Adrenal gland (tissue), 19 donors: ENCODE measurements around the gene APOL5. TPM values are rescaled to one million over a fixed set of nuclear protein-coding genes. Genes with fewer than 3 reads are reported as not detected.
"Not testable (repeated sequence)": the region's sequence is repeated elsewhere in the genome, so short reads cannot be mapped to it uniquely, and the experiment has no call there.

Experiments
- DNase-seq, 7 donors: peaks; one replicate each; pipeline ENCODE4 v3.0.0-alpha.2; 2019 to 2020
- H3K27ac ChIP-seq, 5 donors: fragments of 200-600 bp; sonication (generic) in 4 of 5; 1 replicate in 3 of 5; 2 replicates in 2 of 5; pipeline versions ENCODE4 v1.5.1 to v1.8.0; 2016 to 2020; ENCODE audit warnings: mild to moderate bottlenecking in 1 of 5
- H3K27me3 ChIP-seq: fragments of 200-600 bp; 2 replicates; pipeline ENCODE4 v1.8.0; 2021
- H3K36me3 ChIP-seq, 2 donors: fragments of 200-600 bp; replicated peaks in 1 of 2; 1 replicate in 1 of 2; 2 replicates in 1 of 2; pipeline versions ENCODE4 v1.5.1 to v1.8.0; 2018 to 2022
- H3K4me1 ChIP-seq, 2 donors: fragments of 200-600 bp; replicated peaks in 1 of 2; 1 replicate in 1 of 2; 2 replicates in 1 of 2; pipeline versions ENCODE4 v1.5.1 to v1.8.0; 2018 to 2021
- H3K4me3 ChIP-seq, 4 donors: fragments of 200-600 bp; sonication (generic) in 3 of 4; one replicate each; pipeline ENCODE4 v1.5.1; 2016 to 2018
- H3K9me3 ChIP-seq, 3 donors: fragments of 200-600 bp; sonication (generic) in 1 of 3; replicated peaks in 1 of 3; 1 replicate in 2 of 3; 2 replicates in 1 of 3; pipeline versions ENCODE4 v1.5.1 to v1.8.0; 2016 to 2021
- CTCF ChIP-seq, 6 experiments: fragments of 450-650 bp in 4 of 6; fragments of 200-600 bp in 2 of 6; sonication (generic) in 1 of 6; IDR thresholded peaks; 1 replicate in 5 of 6; 2 replicates in 1 of 6; pipeline versions ENCODE4 v1.5.1 to v1.8.0; 2016 to 2021; ENCODE audit warnings: antibody characterized with exemption in 6 of 6, mild to moderate bottlenecking in 2 of 6, moderate library complexity in 1 of 6
- POLR2A ChIP-seq, 2 donors: fragments of 450-650 bp; IDR thresholded peaks; one replicate each; pipeline ENCODE4 v1.6.1; 2017; ENCODE audit warnings: antibody characterized with exemption in 2 of 2, mild to moderate bottlenecking in 2 of 2, moderate library complexity in 1 of 2
- WGBS, 4 donors: extraction: QIAGEN DNeasy Blood & Tissue Kit in 2 of 4; methylation state at CpG; one replicate each; pipeline versions ENCODE4 v1.1.5 to v1.1.7; 2013 to 2017; 5-methylcytosine and 5-hydroxymethylcytosine counted together
- intact Hi-C, 2 donors: fragments of 100-400 bp; cut with DNase I; formaldehyde crosslinking; loops; one replicate each; pipeline versions ENCODE4 v1.14.1 to v1.15.0; 2022 to 2023
- long read RNA-seq, 10 donors: library from polyadenylated mRNA in 3 of 10; unstranded in 2 of 10; stranded (forward) in 1 of 10; transcript quantifications; one replicate each; pipeline ENCODE4 v2.0.0 and lab custom pipeline, GENCODE V29; 2021 to 2026
- polyA plus RNA-seq, 3 donors: library from polyadenylated mRNA; stranded (reverse); fragments of 200-250 nt in 2 of 3; fragments of 350-450 nt in 1 of 3; fragmentation: Illumina TruSeq in 1 of 3; extraction: RNeasy Lipid Tissue Mini Kit (QIAGEN cat#74804) in 1 of 3; gene quantifications; one replicate each; pipeline ENCODE4 v1.2.3, GENCODE V29; 2013 to 2014
- total RNA-seq, 9 donors: library from RNA; depleted of rRNA in 4 of 9; stranded (reverse); fragments of >200 nt in 4 of 9; fragments of 120-200 nt in 1 of 9; fragmentation: NEBNext Ultra II Directional in 1 of 9; extraction: Animal tissue kit (Norgen Biotek cat#: 25700) in 1 of 9; gene quantifications; one replicate each; pipeline versions ENCODE4 v1.1.0 to v1.2.4, GENCODE V29; 2013 to 2023
- donor health status: healthy with polysubstance abuse.
- donor health status: Bipolar disorder and iron deficiency.
- donor health status: DM: yes; HTN: yes; CAD: no.
- donor health status: DM: no; HTN: no; CAD: no.
- donor health status: DM: no; HTN: no; CAD: no.
- donor health status: DM: yes; HTN: yes; CAD: no.

Gene APOL5
- total RNA-seq (under 1 TPM in 1 of 9 donors, not detected in 8; 0.11 TPM), polyA plus RNA-seq (not detected)
- long read RNA-seq, donor 1: 0 reads
- long read RNA-seq, donor 2: 0 reads
- long read RNA-seq, donor 3: 0 reads
- long read RNA-seq, donor 4: 0 reads
- long read RNA-seq, donor 5: 0 reads
- long read RNA-seq, donor 6: 0 reads
- long read RNA-seq, donor 7: 0 reads
- long read RNA-seq, donor 8: 0 reads
- long read RNA-seq, donor 9: 0 reads
- long read RNA-seq, donor 10: 0 reads

- no peaks in the 10 kb centered on the region for H3K9me3 ChIP-seq
- 68 to 87% (median 77%) methylated on average over 3 of the region's 3 CpGs for WGBS, 4 donors
- no peaks in the 10 kb centered on the region for H3K27me3 ChIP-seq
- DNase-seq: no peak
- H3K36me3 ChIP-seq: no peaks in the 10 kb centered on the region
- intact Hi-C loops: no loop called here
- no peak for TF ChIP-seq POLR2A (IDR thresholded peaks at IDR 0.05)
- TF ChIP-seq CTCF (IDR thresholded peaks at IDR 0.05): no peak
- no peak within 1 kb of the TSS for H3K4me3 ChIP-seq
- no peak within 1 kb of the TSS for H3K27ac ChIP-seq
- no peaks in the 10 kb centered on the region for H3K4me1 ChIP-seq
Measured at GRCh38 chr22:35717572-35717971, at the start of gene APOL5. Gene APOL5 (plus strand): TSS chr22:35717872. CDS start chr22:35717872, 0 bp downstream.

- DNase-seq: no peak
- Histone ChIP-seq H3K9me3 (no peaks in the 10 kb centered on the region), H3K4me1 (peaks cover 0 to 5% of the 10 kb centered on the region in 2 donors), H3K4me3 (no peak overlapping the region), H3K27me3 (no peaks in the 10 kb centered on the region), H3K27ac (no peak overlapping the region), H3K36me3 (no peaks in the 10 kb centered on the region)
- intact Hi-C loops: no loop called here
- TF ChIP-seq POLR2A (IDR thresholded peaks at IDR 0.05) (no peak), CTCF (IDR thresholded peaks at IDR 0.05) (no peak)
Measured at GRCh38 chr22:35674335-35674734, 43.3 kb upstream of the APOL5 start.

- H3K4me1 ChIP-seq, H3K9me3 ChIP-seq, intact Hi-C loops, H3K4me3 ChIP-seq, DNase-seq, H3K27ac ChIP-seq, H3K27me3 ChIP-seq, H3K36me3 ChIP-seq: not testable (repeated sequence)
- WGBS, 4 donors: 45 to 95% (median 77%) methylated on average over 1 of the region's 1 CpG
Measured at GRCh38 chr22:35676065-35676464, 41.6 kb upstream of the APOL5 start.

- no peak for DNase-seq
- no peaks in the 10 kb centered on the region for H3K36me3 ChIP-seq
- intact Hi-C loops: no loop called here
- WGBS, 4 donors: 69 to 76% (median 72%) methylated on average over 7 of the region's 7 CpGs
- no peaks in the 10 kb centered on the region for H3K9me3 ChIP-seq
- H3K27me3 ChIP-seq: no peaks in the 10 kb centered on the region
- no peaks in the 10 kb centered on the region for H3K4me1 ChIP-seq
- H3K4me3 ChIP-seq: no peak overlapping the region
- TF ChIP-seq POLR2A (IDR thresholded peaks at IDR 0.05) (no peak), CTCF (IDR thresholded peaks at IDR 0.05) (no peak)
- no peak overlapping the region for H3K27ac ChIP-seq
Measured at GRCh38 chr22:35677460-35678187, 40.0 kb upstream of the APOL5 start.

GRCh38 chr22:35678836-35679235 is 38.8 kb upstream of the APOL5 start:
- Histone ChIP-seq H3K27ac (no peak overlapping the region), H3K27me3 (no peaks in the 10 kb centered on the region), H3K36me3 (no peaks in the 10 kb centered on the region), H3K4me1 (no peaks in the 10 kb centered on the region), H3K4me3 (no peak overlapping the region), H3K9me3 (no peaks in the 10 kb centered on the region)
- whole genome bisulfite sequencing, 4 donors: 78 to 95% (median 86%) methylated on average over 2 of the region's 2 CpGs
- intact Hi-C loops: no loop called here
- TF ChIP-seq CTCF (IDR thresholded peaks at IDR 0.05) (no peak), POLR2A (IDR thresholded peaks at IDR 0.05) (no peak)
- no peak for DNase-seq

GRCh38 chr22:35679492-35679891 is 38.2 kb upstream of the APOL5 start:
- H3K9me3 ChIP-seq, H3K36me3 ChIP-seq, H3K4me3 ChIP-seq, intact Hi-C loops, H3K27me3 ChIP-seq, H3K4me1 ChIP-seq, DNase-seq, H3K27ac ChIP-seq: not testable (repeated sequence)
- WGBS, 4 donors: 50 to 62% (median 58%) methylated on average over 4 of the region's 4 CpGs
